ENCODE measurements around the gene PCDHGA8.
"Not testable (repeated sequence)": the region's sequence is repeated elsewhere in the genome, so short reads cannot be mapped to it uniquely, and the experiment has no call there.

- not testable (repeated sequence) for TF ChIP-seq CTCF (IDR thresholded peaks at IDR 0.05; ENCODE audit: low read depth, low read length, poor library complexity, severe bottlenecking); EZH2phosphoT487 (IDR thresholded peaks at IDR 0.05; ENCODE audit: borderline replicate concordance, low read length)
Observed at GRCh38 chr5:141414548-141415274, 22.3 kb downstream of the PCDHGA8 start.

Data from DOHH2 (cell line).